VCaP (cell line): Measurements from ENCODE around the gene RSPH9.

Source experiments
- H3K27ac ChIP-seq: fragments of 450-650 bp; 2 replicates; pipeline ENCODE4 v1.5.1; 2017
- CTCF ChIP-seq: fragments of 450-650 bp; conservative IDR thresholded peaks from 2 replicates; pipeline ENCODE4 v1.5.1; 2017; ENCODE audit warnings: mild to moderate bottlenecking, moderate library complexity

The RSPH9 gene

GRCh38 chr6:43671011-43671800, 26.4 kb downstream of the RSPH9 start:
- TF ChIP-seq CTCF, result no peak
- H3K27ac ChIP-seq, result no peak overlapping the region

- no peak overlapping the region for H3K27ac ChIP-seq
- no peak for TF ChIP-seq CTCF
Observed at GRCh38 chr6:43671801-43672690, 27.2 kb downstream of the RSPH9 start.

GRCh38 chr6:43673444-43674084, 28.7 kb downstream of the RSPH9 start:
- TF ChIP-seq CTCF, result no peak
- H3K27ac ChIP-seq, result no peak overlapping the region

- no peak overlapping the region for H3K27ac ChIP-seq
- no peak for TF ChIP-seq CTCF
Observed at GRCh38 chr6:43674291-43674690, 29.5 kb downstream of the RSPH9 start.

- no peak for TF ChIP-seq CTCF
- no peak overlapping the region for H3K27ac ChIP-seq
Observed at GRCh38 chr6:43674921-43675320, 30.1 kb downstream of the RSPH9 start.

GRCh38 chr6:43676962-43677606, 32.2 kb downstream of the RSPH9 start:
- TF ChIP-seq CTCF, result no peak
- H3K27ac ChIP-seq, result no peak overlapping the region

GRCh38 chr6:43677759-43678158, 32.9 kb downstream of the RSPH9 start:
- no peak for TF ChIP-seq CTCF
- no peak overlapping the region for H3K27ac ChIP-seq
